ENCODE data around the gene ZBTB32. TPM values are rescaled to one million over a fixed set of nuclear protein-coding genes. Genes with fewer than 3 reads are reported as not detected.

ZBTB32 gene
- total and polyA plus RNA-seq, 2 of the 8 experiments (the other 6 are each of a cell fraction or from before 2014, with no cell fraction given): 0.11 to 0.50 TPM

DNA sequence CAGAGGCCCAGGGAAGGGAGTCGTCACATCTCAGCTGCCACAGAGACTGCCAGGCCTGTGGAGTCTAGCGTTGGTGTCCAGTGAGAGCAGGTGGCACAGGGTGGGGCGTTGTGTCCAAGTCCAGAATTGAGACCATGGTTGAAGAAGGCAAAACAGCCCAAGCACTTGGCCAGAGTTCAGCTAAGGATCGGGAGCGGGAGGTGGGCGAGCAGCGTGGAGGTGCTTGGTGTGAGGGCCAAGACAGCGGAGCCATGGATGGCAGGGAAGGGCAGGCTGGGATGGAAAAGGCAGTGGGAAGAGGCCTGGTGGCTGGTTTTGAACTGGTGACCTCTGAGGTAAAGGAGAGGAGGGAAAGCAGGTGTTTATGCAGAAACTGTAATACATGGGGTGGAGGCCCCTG is 29.9 kb downstream of the ZBTB32 start:
- Histone ChIP-seq H2BK20ac (ENCODE audit: low read length) (no peak overlapping the region), H2BK15ac (ENCODE audit: low read length) (no peak overlapping the region), H3K79me2 (ENCODE audit: control insufficient read depth in 1 of 2, insufficient read depth in 2 of 2, low read length in 2 of 2) (no peaks in the 10 kb centered on the region), H3K4ac (replicated peaks; ENCODE audit: insufficient read length, low read depth, low read length) (no peak overlapping the region), H4K20me1 (replicated peaks in 1 of 2; ENCODE audit: control insufficient read depth in 1 of 2, insufficient read depth in 2 of 2, low read length in 2 of 2) (peaks cover 10 to 19% of the 10 kb centered on the region in 2 experiments), H2AFZ (ENCODE audit: low read length) (no peak overlapping the region), H3K14ac (ENCODE audit: insufficient read length) (no peak overlapping the region), H4K91ac (replicated peaks; ENCODE audit: insufficient read length, low read length) (no peak overlapping the region), H3K23ac (ENCODE audit: insufficient read length) (no peak overlapping the region), H3K27me3 (replicated peaks in 1 of 4; ENCODE audit: control insufficient read depth in 3 of 4, extremely low read depth in 1 of 4, insufficient read depth in 3 of 4, low read length in 3 of 4) (no peaks in the 10 kb centered on the region), H3K27ac (ENCODE audit: low read depth, low read length) (no peak overlapping the region), H4K8ac (ENCODE audit: extremely low read depth, insufficient read depth, low read length) (no peak overlapping the region), H2AK5ac (ENCODE audit: low read depth, low read length) (no peak overlapping the region), H3K23me2 (ENCODE audit: low read depth, low read length) (no peaks in the 10 kb centered on the region), H4K5ac (ENCODE audit: insufficient read length, low read depth, low read length) (no peak overlapping the region), H3K18ac (ENCODE audit: extremely low read depth, low read length) (no peak overlapping the region), H3K4me2 (ENCODE audit: insufficient read depth in 1 of 2, low read depth in 2 of 2, low read length in 2 of 2) (no peak overlapping the region), H2BK120ac (replicated peaks; ENCODE audit: low read depth, low read length) (no peak overlapping the region), H2BK12ac (ENCODE audit: low read depth, low read length) (no peak overlapping the region), H3K4me3 (ENCODE audit: extremely low read depth in 1 of 4, insufficient read depth in 2 of 4, low read depth in 3 of 4, low read length in 4 of 4) (no peak overlapping the region), H3K9me3 (ENCODE audit: insufficient read depth in 2 of 2, low read depth in 1 of 2, low read length in 1 of 2) (no peaks in the 10 kb centered on the region), H3K4me1 (replicated peaks in 1 of 4; ENCODE audit: control insufficient read depth in 3 of 4, insufficient read depth in 4 of 4, low read length in 3 of 4) (0 out of 7 replicates have a peak, but pooled peaks cover 0 to 1% (median 0%) of the 10 kb centered on the region in 4 experiments), H3K56ac (replicated peaks; ENCODE audit: insufficient read length, low read depth, low read length) (no peak overlapping the region), H3K9ac (replicated peaks in 1 of 4; ENCODE audit: extremely low read depth in 1 of 4, low read depth in 3 of 4, low read length in 3 of 4) (no peak overlapping the region), H3K79me1 (ENCODE audit: low read depth, low read length) (no peaks in the 10 kb centered on the region), H2BK5ac (ENCODE audit: low read depth, low read length) (no peak overlapping the region), H3K36me3 (ENCODE audit: control insufficient read depth in 2 of 4, insufficient read depth in 4 of 4, low read length in 3 of 4) (peaks cover 16 to 63% (median 50%) of the 10 kb centered on the region in 4 experiments; a peak in 7 of 8 replicates)
- DNase-seq (ENCODE audit: low read depth in 1 of 2, low spot score in 2 of 2) (no peak), FAIRE-seq (no peak)
- 94% methylated on average over 8 of the region's 8 CpGs; no CpG with 5 or more reads in 1 of the 2 experiments for WGBS, 2 experiments (ENCODE audit: extremely low coverage in 1 of 2, insufficient coverage in 1 of 2, insufficient read length in 1 of 2, insufficient replicate concordance in 2 of 2, low coverage in 1 of 2, low lambda C conversion rate in 2 of 2, missing lambda C conversion rate in 1 of 2)
- ChIA-PET CTCF (ENCODE audit: partially characterized antibody) (interaction anchor here (0.8 to 8.9 kb wide), 4 partner anchors 10 to 84 kb away, joined by 3 to 80 read pairs (median 6); no protein-coding TSS in a partner anchor), POLR2A (ENCODE audit: partially characterized antibody) (interaction anchor here (1.2 to 7.6 kb wide), 4 partner anchors 8 to 14 kb away, joined by 4 to 54 read pairs (median 22); partner anchors contain the start of genes LIN37, PSENEN and U2AF1L4)
- TF ChIP-seq SP4 (IDR thresholded peaks at IDR 0.05; ENCODE audit: low read length) (no peak), RNF2 (IDR thresholded peaks at IDR 0.05; ENCODE audit: borderline replicate concordance, low read depth, low read length, missing control alignments, poor library complexity, severe bottlenecking) (no peak), SAP30 (IDR thresholded peaks at IDR 0.05; ENCODE audit: insufficient read depth, insufficient replicate concordance, low read length) (no peak), CBX5 (IDR thresholded peaks at IDR 0.05; ENCODE audit: low read depth, low read length) (no peak), JUN (IDR thresholded peaks at IDR 0.05; ENCODE audit: low read depth, low read length) (no peak), CTCF (IDR thresholded peaks at IDR 0.05; ENCODE audit: control extremely low read depth in 1 of 3, insufficient read depth in 1 of 3, low read depth in 1 of 3, low read length in 3 of 3) (no peak), RXRA (IDR thresholded peaks at IDR 0.05; ENCODE audit: insufficient read depth, low read depth, low read length) (no peak), CHD2 (IDR thresholded peaks at IDR 0.05; ENCODE audit: low read length) (no peak), TBP (IDR thresholded peaks at IDR 0.05; ENCODE audit: low read depth, low read length) (no peak), MAFK (IDR thresholded peaks at IDR 0.05; ENCODE audit: low read depth, low read length) (no peak)
- TF ChIP-seq, protein P1, sequence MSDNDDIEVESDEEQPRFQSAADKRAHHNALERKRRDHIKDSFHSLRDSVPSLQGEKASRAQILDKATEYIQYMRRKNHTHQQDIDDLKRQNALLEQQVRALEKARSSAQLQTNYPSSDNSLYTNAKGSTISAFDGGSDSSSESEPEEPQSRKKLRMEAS (IDR thresholded peaks at IDR 0.05): no peak
